NCI-H2081 treated with DMSO at 0.1 percent for 48 hours (cell line): ENCODE measurements around the gene MYBBP1A.

Experiments used
- DNase-seq: peaks from one replicate; lab custom pipeline; 2025; lab: John Stamatoyannopoulos, UW

MYBBP1A gene

DNA sequence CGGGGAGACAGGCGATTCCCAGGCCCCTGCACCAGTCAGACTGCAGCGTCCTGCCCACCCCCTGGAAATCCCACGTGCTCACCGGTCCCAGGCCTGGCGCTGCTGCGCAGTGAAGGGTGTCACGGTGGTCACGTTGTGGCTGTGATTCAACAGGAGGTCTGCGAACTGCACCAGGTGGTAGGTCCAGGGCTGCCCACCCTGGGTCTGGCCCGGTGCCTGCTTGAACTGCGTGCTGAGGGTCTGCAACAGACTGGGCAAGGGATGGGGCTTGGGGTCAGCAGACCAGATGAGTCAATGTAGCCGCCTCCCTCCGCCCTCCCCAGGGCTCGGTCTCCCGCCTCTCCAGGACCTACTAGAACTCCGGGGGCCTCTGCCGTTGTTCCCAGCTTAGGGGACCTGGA is 7.1 kb downstream of the MYBBP1A start:
- DNase-seq = no peak

DNA sequence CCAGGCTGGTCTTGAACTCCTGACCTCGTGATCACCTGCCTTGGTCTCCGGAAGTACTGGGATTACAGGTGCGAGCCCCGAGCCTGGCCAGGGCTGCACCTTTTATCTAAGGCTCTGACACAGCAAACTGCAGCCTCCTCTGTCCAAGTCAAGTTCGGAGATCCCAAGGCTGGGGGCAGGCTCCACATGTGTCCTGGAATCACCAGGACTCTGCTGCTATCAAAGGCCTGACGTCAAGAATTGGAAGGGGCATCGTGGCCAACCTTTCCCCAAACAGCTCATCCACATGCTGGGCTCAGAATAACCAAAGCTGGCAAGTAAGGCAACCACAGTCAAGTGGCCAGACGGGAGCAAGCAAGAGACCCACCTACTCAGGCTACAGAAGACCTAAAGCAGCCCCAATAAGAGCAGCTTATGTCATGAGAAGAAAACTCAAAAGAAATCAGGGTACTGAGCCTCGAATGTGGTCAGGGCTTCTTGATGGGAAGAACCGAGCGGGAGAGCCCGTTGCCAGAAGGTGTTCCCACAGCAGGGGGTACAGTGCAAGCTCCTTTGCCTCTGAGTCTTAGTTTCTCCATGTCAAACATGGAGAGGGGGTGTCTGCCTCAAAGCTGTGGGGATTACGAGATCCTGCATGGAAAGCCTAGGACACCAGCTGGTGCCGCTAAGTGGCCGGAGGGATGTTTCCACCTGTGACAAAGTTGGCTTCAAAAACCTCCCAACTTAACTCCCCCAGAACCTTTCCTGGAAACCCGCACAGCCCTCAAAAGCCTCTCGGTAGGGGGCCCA is 7.9 kb downstream of the MYBBP1A start:
- DNase-seq = no peak

DNA sequence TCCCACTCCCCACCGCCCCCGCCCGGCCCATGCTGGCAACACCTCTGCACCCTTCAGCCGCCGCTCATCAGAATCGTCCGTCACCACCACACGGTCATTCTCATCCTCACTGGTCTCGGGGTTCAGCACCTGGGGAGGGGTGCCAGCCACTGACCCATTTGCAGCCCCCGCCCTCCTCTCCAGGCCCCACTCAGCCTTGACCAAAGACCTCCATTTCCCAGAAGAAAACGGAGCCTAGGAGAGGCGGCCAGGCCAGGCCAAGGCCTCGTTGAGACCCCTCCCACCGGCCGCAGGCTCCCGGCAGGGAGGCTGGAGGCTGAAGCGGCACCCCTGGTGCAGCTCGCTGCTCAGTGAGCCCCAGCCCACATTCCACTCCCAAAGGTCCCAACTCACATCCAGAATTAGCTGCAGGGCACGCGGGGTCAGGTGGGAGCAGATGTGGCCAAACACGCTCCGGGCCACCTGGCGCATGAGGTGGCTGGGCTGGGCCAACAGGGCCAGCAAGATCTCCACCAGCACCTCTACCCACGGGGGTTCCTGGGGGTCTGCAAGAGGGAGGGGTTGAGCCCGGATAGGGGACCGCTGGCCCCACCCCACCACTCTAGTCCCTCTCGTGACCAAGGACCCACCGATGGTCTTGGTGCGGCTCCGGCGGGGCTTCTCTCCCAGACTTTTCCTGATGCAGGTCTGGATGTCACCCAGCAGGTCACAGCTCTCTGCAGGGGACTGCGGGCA is 9.8 kb downstream of the MYBBP1A start:
- DNase-seq = no peak

DNA sequence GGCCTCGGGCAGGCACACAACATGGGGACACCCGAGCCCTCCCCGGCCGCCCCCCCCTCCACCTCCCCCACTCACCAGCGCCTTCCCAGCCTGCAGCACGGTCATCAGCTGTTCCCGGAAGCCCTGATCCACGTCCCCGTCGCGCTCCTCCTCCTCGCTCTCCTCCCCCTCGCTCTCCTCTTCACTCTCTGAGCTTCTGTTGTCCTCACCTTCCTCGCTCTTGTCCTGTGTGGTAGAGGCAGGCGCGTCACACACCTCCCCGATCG is 10.3 kb downstream of the MYBBP1A start:
- no peak for DNase-seq

DNA sequence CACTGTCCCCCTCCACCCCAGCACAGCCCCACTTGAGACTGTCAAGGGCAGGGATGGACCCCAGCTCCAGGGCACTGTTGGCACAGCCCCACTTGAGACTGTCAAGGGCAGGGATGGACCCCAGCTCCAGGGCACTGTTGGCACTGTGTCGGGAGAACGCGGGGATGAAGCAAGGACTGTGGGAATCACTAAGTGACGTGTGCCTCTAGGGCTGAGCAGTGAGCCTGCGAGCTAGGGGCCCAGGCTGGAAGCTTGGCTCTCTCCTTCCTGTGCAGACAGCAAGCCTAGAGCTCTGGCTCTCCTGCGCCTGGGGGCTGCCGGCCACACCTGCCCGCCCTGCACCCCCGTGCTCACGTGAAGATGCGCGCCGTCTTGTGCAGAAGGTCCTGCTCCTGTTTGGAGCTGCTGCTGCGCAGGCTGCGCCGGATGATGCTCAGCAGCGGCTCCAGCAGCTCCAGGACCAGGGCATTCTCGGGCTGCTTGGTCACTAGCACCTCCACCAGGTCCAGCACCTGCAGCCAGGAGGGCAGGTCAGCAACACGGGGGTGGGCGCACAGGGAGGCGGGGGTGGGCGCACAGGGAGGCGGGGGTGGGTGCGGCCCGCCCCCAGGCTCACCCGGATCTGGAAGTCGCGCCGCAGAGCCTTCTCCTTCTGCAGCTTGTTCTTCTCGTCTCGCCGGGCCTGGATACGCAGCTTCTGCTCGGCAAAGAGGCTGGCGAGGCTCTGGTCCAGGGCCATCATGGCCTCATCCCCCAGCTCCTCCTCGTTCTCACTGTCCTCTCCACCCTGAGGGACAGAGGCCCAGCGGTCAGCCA is 10.8 kb downstream of the MYBBP1A start:
- DNase-seq = no peak

DNA sequence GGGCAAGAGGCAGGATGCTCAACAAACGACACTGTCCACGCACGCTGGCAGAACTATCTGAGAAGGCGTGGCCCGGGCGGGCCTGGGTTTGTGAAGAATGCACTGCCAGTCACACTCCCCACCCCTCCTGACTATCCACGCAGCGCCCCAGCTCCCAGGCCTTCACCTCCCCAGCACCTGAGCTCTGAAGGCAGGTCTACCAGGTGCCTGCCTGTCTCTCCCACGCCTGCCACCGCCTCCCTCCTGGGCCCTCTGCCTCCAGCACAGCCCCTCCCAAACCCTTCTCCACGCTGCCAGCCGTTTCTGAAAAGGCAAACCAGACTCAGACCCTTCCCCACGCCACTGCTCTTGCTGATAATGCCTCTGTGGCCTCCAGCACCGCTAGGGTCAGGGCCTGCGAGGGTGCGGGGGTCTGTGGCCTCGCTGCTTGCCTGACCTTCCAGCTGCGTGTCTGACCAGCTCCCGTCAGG is 11.6 kb downstream of the MYBBP1A start:
- DNase-seq = no peak

DNA sequence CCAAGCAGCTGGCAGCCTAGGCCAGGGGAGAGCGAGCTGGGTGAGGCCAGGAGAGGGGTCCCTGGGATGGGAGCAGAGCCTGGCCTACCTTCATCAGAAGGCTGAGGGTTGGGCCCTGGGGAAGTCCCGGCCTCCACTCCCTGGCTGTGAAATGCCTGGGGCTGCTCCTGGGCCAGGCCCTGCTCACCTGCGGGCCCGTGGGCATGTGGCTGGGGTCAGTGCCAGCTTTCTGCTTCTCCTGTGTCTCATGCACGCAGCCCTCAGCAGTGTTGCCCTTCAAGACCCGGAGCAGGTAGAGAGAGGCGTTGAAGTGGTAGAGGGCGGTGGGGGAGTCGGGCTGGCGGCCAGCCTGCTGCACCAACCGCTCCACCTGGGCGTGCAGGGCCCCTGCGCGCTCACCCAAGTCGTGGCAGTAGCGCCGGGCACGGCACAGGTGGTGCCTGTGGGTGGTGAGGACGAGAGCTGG is 12.4 kb downstream of the MYBBP1A start:
- DNase-seq = no peak

DNA sequence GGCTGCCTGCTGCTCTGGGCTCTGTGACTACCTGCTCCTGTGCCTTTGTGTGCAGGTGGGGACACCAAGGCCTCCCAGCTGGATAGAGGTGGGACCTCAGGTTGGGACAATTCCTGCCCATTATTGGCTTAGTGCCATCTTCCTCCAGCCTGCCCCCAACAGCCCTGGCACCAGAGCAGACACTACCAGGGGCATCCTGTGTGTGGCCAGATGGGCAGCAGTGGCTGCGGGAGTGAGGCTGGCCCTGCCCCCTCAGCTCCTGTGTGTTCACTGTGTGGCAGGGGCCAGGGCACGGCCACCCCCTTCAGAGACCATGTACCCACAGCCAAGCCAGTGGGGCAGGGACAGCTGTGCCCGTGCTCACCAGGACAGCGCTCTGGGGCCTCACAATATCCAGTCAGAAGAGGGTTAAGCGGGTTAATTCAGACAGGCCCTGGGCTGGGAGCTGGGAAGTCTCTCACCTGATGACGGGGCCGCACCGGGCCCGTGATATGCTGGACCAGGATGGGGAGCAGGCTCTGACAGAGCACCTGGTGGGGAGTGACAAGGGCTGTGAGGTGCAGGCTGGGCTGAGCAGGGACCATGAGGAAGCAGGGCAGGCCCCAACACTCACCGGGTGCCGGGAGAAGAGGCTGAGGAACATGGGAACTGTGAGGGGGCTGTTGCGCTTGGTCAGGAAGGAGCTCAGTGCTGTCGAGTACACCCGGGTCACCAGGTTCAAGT is 13.0 kb downstream of the MYBBP1A start:
- no peak for DNase-seq

DNA sequence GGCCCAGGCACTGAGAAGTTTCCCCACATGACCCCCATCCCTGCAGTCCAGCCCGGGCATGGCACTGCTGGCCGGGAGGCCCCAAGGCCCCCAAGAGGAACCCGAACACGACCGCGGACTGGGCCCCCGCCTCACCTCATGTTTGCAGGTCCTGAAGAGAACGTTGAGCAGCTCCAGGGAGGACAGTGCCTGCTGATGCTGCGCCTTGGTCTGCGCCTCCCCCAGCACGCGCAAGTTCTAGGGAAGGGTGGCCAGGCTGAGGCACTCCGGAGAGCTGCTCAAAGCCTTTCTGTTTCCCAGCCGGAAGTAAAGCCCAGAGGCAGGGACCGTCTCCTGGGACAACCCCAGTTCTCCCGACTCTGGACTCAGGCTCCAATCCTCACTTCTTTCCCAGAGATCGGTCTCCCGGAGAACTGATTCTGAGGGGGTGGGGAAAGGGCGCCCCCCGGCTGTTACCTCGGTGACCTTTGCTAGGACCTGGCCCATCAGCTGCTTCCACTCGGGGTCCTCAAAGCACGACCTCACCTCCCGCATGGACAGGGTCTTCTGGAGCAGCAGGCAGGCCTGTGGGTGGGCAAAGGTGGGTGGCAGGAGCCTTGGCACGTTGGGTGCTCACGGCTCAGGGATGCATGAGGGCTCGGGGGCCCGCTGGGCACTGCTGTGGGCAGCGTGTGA is 13.7 kb downstream of the MYBBP1A start:
- DNase-seq = no peak

DNA sequence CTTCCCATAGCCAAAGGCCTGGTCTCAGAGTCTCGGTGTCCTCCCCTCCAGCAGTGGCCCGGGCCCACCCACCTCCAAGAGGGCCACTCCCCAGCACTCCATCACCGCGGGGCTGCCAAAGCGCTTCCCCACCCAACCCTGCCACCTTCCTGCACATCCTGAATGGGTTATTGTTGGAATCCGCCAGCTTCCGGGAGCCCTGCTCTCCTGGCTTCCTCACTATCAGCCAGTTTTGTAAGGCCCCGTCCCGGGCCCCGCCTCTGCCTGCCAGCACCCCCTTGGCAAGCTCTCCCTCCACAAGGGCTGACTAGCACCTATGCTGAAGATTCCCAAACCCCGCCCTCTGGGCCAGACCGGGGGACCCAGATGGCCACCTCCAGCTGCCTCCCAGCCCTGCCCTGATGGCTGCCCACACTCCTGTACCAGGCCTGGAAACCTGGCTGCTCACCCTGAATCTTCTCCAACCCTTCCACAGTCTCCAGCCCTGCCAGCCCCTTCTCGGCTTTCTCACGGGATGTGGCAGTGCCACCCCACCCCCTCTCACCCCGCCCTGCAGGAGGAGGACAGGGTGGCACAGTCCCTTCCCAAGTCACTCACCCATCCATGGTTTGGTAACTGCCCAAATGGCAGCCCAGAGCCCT is 14.4 kb downstream of the MYBBP1A start:
- DNase-seq = no peak

DNA sequence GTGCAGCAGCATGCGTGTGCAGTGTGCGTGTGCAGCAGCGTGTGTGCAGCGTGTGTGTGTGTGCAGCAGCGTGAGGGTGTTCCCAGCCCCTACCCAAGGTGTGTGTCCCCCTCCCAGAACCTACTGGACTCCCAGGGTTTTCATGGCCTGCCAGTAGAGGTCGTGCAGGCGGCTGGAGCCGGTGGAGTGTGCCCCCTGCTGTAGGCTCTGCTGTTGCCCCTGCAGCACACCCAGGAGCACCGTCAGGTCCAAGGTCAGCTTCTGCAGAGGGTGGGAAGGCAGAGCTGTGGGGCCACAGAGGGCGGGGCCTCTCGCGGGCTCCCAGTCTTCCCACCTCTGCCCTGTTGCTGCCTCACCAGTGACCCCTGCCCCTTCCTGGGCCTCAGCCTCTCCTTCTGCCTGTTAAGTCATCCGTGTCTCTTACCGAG is 14.9 kb downstream of the MYBBP1A start:
- no peak for DNase-seq

DNA sequence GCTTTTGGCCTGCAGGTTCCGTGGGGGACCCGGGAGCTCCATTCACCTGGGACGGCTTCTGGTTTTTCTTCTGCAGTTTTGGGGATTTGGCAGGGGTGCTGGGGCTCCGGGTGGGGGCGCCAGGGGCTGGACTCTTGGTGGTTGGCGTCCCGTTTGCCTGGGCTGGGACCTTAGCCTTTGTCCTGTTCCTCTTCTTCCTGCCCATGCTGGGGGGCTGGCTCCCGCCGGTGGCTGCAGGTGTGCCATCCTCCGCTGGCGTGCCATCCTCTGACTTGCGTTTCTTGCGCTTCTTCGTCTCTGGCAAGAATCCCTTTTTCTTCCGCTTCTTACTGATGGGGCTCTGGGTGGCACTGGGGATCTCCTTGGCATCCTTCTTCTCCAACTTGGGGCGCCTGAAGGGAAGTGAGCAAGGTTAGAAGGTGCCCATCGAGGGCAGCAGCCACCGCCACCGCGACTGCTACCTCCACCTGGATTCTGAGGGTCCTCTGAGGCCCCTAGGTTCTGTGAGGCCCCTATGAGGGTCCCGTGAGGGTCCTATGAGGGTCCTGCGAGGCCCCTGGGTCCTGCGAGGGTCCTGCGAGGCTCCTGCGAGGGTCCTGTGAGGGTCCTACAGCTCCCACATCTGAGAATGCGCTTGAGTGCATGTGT is 15.5 kb downstream of the MYBBP1A start:
- no peak for DNase-seq

DNA sequence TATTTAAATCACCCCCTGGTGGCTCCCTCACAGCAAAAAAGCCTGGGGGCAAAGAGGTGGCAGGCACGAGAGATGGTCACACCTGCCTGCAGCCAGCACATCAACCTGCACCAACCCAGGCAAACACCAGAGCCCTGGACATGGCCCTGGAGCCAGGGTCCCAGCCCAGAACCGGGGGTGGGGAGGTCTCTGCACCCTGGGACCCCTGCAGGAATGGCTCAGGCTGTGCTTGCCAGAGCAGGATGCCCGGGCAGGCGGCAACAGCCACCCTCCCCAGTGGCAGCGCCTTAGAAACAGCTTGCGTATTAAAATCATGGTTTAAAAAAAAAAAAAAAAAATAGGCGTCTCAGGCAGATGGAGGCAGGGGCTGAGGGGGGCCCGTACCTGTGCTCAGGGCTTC is 16.2 kb downstream of the MYBBP1A start:
- no peak for DNase-seq

DNA sequence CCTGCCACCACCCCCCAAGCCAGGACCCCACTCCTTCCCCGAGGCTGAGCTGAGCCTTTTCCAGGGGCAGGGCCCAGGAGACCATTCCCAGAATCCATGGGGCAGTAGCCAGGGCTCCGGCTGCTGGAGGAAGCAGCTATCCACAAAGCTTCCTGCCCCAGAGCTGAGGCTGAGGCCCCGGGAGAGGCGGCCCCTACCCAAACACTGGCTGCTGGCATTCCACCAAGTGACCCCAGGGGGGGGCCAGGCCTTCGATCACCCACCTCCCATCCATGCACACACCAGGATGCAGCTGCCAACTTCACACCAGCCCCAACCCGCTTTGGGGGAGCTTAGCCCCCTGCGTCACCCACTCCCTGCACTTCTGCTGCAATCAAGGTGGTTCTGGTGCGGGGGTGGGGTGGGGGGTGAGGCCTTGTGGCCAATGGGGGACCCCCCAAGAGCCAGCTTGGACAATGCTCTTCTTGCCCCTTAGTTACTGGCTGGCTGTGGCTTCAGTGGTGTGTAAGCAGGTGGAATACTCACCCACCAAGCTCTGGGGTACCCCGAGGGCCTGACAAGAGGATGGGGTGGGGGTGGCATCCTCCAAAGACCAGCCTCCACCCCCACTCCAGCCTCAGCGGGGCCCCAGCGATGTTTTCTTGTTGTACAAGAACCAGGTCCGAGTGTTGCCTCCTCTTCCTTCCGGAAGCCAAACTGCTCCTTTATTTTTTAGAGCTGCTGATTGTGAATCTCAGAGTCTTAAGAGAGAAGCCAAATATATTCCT is 16.8 kb downstream of the MYBBP1A start:
- no peak for DNase-seq

DNA sequence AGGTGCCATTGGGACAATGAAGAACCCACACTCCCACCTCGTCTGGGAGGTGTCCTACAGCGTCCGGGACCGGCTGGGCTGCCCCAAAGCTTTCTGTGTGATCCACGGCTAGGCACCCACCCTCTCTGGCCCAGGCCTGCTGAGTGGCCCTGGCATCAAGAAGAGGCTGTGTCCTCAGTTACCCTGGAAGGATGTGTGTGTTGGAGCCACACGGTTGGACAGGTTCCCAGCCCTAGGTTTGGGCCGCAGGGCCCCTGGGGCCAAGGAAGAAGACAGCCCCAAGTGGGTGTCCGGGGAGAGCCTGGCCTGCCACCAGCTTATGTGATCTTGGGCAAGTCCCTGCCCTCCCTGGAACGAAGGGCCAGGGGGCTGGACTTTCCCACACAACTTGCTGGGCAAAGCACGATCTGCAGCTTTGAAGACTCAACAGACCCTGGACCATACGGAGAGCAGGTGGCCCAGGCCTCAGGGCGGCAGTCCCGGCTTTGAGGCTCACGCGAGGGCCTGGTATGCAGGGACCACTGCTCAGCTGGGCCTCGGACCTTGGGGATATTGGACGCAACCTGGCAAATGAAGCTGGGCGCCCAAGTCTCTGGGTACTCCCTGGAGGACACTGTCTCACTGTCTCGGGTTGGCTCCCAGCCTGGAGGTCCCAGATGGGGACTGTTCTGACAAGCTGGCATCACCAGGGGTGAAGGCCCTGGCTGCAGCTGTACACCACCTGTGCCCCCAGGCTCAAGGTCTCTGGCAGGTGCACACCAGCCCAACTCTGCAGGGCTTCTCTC is 17.5 kb downstream of the MYBBP1A start:
- DNase-seq = no peak

DNA sequence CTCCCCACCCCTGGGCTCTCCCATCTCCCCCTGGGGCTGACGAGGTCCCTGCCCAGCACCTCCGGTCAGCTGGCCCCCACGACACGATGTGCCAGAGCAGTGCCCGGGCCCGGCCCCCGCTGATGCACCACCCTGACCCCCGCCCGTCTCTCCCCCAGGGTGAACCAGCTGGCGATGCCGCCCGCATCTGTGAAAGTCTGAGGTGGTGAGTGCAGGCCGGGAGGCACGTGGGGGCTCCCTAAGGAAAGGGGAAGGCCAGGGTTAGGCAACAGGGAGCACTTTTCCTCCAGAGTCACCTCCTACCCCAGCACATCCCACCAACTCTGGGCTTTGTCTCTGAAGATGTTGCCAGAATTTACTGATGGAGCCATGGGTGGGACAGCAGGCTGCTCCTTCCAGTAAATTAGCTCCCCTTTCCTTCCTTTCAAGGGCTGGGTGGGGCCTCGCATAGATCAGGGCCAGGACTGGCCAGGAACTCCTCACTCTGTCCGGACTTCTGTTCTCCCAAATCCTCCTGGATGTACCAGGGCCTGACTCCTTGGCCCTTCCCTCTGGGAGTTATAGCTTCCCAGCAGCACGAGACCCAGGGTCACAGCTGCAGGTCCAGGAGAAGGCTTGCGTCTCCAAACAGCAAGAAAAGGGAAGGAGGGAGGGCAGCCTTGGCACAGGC is 18.3 kb downstream of the MYBBP1A start:
- DNase-seq = no peak

DNA sequence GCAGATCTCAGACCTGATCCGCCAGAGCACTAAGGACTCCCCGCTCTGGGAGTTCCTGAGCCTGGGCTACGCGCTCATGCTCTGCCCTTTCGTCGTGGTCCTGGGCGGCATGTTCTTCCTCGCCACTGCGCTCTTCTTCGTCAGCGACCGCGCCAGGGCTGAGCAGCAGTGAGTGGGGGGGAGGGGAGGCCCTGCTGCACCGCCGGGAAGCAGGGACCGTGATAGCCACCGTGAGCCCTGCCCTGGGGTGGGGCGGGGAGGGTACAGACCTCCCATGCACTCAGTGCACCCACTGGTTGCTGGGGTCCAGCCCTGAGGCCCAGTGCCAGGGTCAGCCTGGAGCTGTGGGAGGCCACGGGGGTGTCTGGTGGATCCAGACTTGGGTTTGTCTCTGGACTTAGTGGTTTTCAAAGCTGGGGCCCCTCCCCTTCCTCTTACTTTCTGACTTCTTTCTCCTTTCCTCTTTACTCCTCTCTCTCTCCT is 18.9 kb downstream of the MYBBP1A start:
- DNase-seq = no peak

DNA sequence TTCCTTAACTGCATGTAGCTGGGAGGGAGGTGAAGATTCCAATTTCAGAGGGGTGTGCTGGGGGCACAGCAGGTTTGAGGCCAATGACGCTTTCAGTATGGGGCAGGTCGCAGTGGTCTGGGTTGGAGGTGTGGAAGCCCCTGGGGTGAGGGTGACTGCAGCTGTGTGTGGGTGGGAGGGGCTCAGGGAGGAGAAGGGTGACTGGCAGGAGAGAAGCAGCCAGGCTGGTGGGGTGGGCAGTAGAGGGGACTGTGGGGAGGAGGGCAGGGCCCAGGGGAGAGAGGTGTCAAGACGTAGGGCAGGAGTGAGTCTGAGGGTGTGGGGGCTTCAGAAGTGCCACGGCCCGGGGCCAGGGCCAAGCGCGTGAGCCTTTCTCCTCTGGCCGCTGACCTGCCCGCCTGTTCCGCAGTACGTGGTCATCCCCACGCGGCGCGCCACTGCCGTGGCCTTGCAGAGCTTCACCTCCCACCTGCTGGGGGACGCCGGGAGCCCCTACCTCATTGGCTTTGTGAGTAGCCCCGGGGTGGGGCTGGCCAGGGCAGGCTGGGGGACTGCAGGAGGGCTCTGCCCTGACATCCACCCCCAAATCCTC is 19.4 kb downstream of the MYBBP1A start:
- no peak for DNase-seq
